ENCODE results near the gene SHKBP1.

SHKBP1 gene

GRCh38 chr19:40601134-40601974 lies 24.7 kb downstream of the SHKBP1 start, which contains the start of gene LTBP4:
TSS of gene LTBP4 (plus strand) at chr19:40601369. CDS start at chr19:40601388, 19 bp downstream.
- DNase-seq: peak in 1 of 2 donors; percentile 45

GRCh38 chr19:40603071-40603388 lies 26.4 kb downstream of the SHKBP1 start:
- no peak for DNase-seq

- peak; percentile 99 for DNase-seq
Measured at GRCh38 chr19:40603389-40604170, 26.9 kb downstream of the SHKBP1 start.

- no peak for DNase-seq
Measured at GRCh38 chr19:40604171-40604646, 27.5 kb downstream of the SHKBP1 start.

GRCh38 chr19:40604647-40605215 lies 28.1 kb downstream of the SHKBP1 start:
- DNase-seq: peak in 1 of 2 donors; percentile 35

GRCh38 chr19:40605216-40605971 lies 28.7 kb downstream of the SHKBP1 start:
- peak; percentile 85 to 91 for DNase-seq

GRCh38 chr19:40607311-40608239 lies 30.9 kb downstream of the SHKBP1 start:
- DNase-seq: no peak

GRCh38 chr19:40608240-40608621 lies 31.6 kb downstream of the SHKBP1 start:
- no peak for DNase-seq

GRCh38 chr19:40608957-40609356 lies 32.3 kb downstream of the SHKBP1 start:
- no peak for DNase-seq

GRCh38 chr19:40609561-40610395 lies 33.1 kb downstream of the SHKBP1 start:
- peak; percentile 88 to 89 for DNase-seq

GRCh38 chr19:40610396-40611064 lies 33.9 kb downstream of the SHKBP1 start:
- DNase-seq: peak; percentile 73

GRCh38 chr19:40611096-40611495 lies 34.4 kb downstream of the SHKBP1 start:
- DNase-seq: peak in 1 of 2 donors; percentile 38

GRCh38 chr19:40611900-40612698 lies 35.4 kb downstream of the SHKBP1 start:
- DNase-seq: no peak

- peak; percentile 73 to 74 for DNase-seq
Measured at GRCh38 chr19:40612831-40613689, 36.4 kb downstream of the SHKBP1 start.

- DNase-seq: peak; percentile 87
Measured at GRCh38 chr19:40613690-40614621, 37.3 kb downstream of the SHKBP1 start.

GRCh38 chr19:40614622-40615411 lies 38.1 kb downstream of the SHKBP1 start:
- peak; percentile 76 to 84 for DNase-seq

Data from CD4-positive, alpha-beta T cell treated with Interleukin-4 for 1 hour (primary cell).